Stimulated activated naive CD8-positive, alpha-beta T cell treated with anti-CD3 and anti-CD28 coated beads, Interleukin-15, amount 100 ng/mL, for 72 hours (primary cell): ENCODE measurements around the gene SFXN2.

Experiments
- ATAC-seq: fragments of 150-1000 bp; cut with Tn5 transposase; 2 replicates; pipeline ENCODE4 v1.10.0; 2021; ENCODE audit warnings: mild to moderate bottlenecking, moderate library complexity
- DNase-seq, 2 donors: peaks; one replicate each; pipeline ENCODE4 v3.0.0; 2021 to 2022
- H3K27ac Mint-ChIP-seq, 2 donors: one replicate each; pipeline ENCODE4 v1.8.0; 2022; ENCODE audit warnings: mild to moderate bottlenecking in 2 of 2, mixed read lengths in 2 of 2, moderate library complexity in 2 of 2
- H3K27me3 Mint-ChIP-seq: one replicate; pipeline ENCODE4 v1.8.0; 2022; ENCODE audit warnings: mixed read lengths
- H3K4me1 Mint-ChIP-seq: one replicate; pipeline ENCODE4 v1.8.0; 2022; ENCODE audit warnings: mild to moderate bottlenecking, mixed read lengths
- H3K4me3 Mint-ChIP-seq, 2 donors: one replicate each; pipeline ENCODE4 v1.8.0; 2022; ENCODE audit warnings: mild to moderate bottlenecking in 2 of 2, mixed read lengths in 2 of 2, moderate library complexity in 1 of 2
- H3K9me3 Mint-ChIP-seq, 2 donors: one replicate each; pipeline ENCODE4 v1.8.0; 2022; ENCODE audit warnings: mixed read lengths in 2 of 2

SFXN2 gene

GRCh38 chr10:102770108-102770482 lies 55.7 kb downstream of the SFXN2 start:
- no peak for DNase-seq
- no peak for ATAC-seq
- Mint-ChIP-seq H3K4me3 (no peak overlapping the region), H3K27ac (peak overlapping the region in 1 of 2 donors; percentile 20), H3K9me3 (no peaks in the 10 kb centered on the region), H3K27me3 (no peaks in the 10 kb centered on the region), H3K4me1 (peaks cover 83% of the 10 kb centered on the region)

GRCh38 chr10:102770792-102771191 lies 56.4 kb downstream of the SFXN2 start:
- H3K27ac Mint-ChIP-seq, result no peak overlapping the region
- no peak for ATAC-seq

GRCh38 chr10:102773320-102773719 lies 58.9 kb downstream of the SFXN2 start:
- no peak overlapping the region for H3K27ac Mint-ChIP-seq
- no peaks in the 10 kb centered on the region for H3K9me3 Mint-ChIP-seq
- DNase-seq, result no peak
- peaks cover 87% of the 10 kb centered on the region for H3K4me1 Mint-ChIP-seq
- no peak for ATAC-seq
- no peaks in the 10 kb centered on the region for H3K27me3 Mint-ChIP-seq
- no peak overlapping the region for H3K4me3 Mint-ChIP-seq

More at GRCh38 chr10:102770792-102771191, 56.4 kb downstream of the SFXN2 start:
- H3K9me3 Mint-ChIP-seq, result no peaks in the 10 kb centered on the region
- H3K27me3 Mint-ChIP-seq, result no peaks in the 10 kb centered on the region
- peaks cover 83% of the 10 kb centered on the region for H3K4me1 Mint-ChIP-seq
- H3K4me3 Mint-ChIP-seq, result no peak overlapping the region
- DNase-seq, result no peak

GRCh38 chr10:102773986-102774385 lies 59.5 kb downstream of the SFXN2 start:
- H3K27me3 Mint-ChIP-seq, result no peaks in the 10 kb centered on the region
- ATAC-seq (peak; percentile 71), DNase-seq (peak in 1 of 2 donors; percentile 32)
- no peaks in the 10 kb centered on the region for H3K9me3 Mint-ChIP-seq
- H3K27ac Mint-ChIP-seq, result peak overlapping the region in 1 of 2 donors; percentile 33
- peaks cover 89% of the 10 kb centered on the region for H3K4me1 Mint-ChIP-seq
- H3K4me3 Mint-ChIP-seq, result peak overlapping the region in 1 of 2 donors; percentile 3

GRCh38 chr10:102775201-102775934 lies 60.9 kb downstream of the SFXN2 start:
- Mint-ChIP-seq H3K4me3 (peak overlapping the region; percentile 3 to 70), H3K9me3 (no peaks in the 10 kb centered on the region), H3K27me3 (no peaks in the 10 kb centered on the region), H3K27ac (no peak overlapping the region), H3K4me1 (peaks cover 82% of the 10 kb centered on the region)
- ATAC-seq, result no peak
- no peak for DNase-seq

GRCh38 chr10:102775935-102776669 lies 61.7 kb downstream of the SFXN2 start:
- Mint-ChIP-seq H3K4me1 (peaks cover 80% of the 10 kb centered on the region), H3K9me3 (no peaks in the 10 kb centered on the region), H3K27me3 (no peaks in the 10 kb centered on the region), H3K4me3 (peak overlapping the region; percentile 25 to 70), H3K27ac (peak overlapping the region in 1 of 2 donors; percentile 67)
- ATAC-seq (peak; percentile 58), DNase-seq (no peak)

GRCh38 chr10:102776779-102777456 lies 62.5 kb downstream of the SFXN2 start:
- no peaks in the 10 kb centered on the region for H3K27me3 Mint-ChIP-seq

GRCh38 chr10:102777711-102778453 lies 63.4 kb downstream of the SFXN2 start:
- no peaks in the 10 kb centered on the region for H3K27me3 Mint-ChIP-seq
- no peak for ATAC-seq
- H3K4me1 Mint-ChIP-seq, result peaks cover 79% of the 10 kb centered on the region
- no peak for DNase-seq
- H3K9me3 Mint-ChIP-seq, result no peaks in the 10 kb centered on the region
- H3K4me3 Mint-ChIP-seq, result no peak overlapping the region
- no peak overlapping the region for H3K27ac Mint-ChIP-seq

More at GRCh38 chr10:102776779-102777456, 62.5 kb downstream of the SFXN2 start:
- H3K4me3 Mint-ChIP-seq, result peak overlapping the region; percentile 26 to 55
- H3K9me3 Mint-ChIP-seq, result no peaks in the 10 kb centered on the region
- DNase-seq (no peak), ATAC-seq (peak; percentile 59)
- peak overlapping the region in 1 of 2 donors; percentile 48 for H3K27ac Mint-ChIP-seq
- H3K4me1 Mint-ChIP-seq, result peaks cover 82% of the 10 kb centered on the region

- H3K27ac Mint-ChIP-seq, result no peak overlapping the region
- no peaks in the 10 kb centered on the region for H3K27me3 Mint-ChIP-seq
- peaks cover 79% of the 10 kb centered on the region for H3K4me1 Mint-ChIP-seq
- H3K9me3 Mint-ChIP-seq, result no peaks in the 10 kb centered on the region
- DNase-seq (no peak), ATAC-seq (no peak)
- no peak overlapping the region for H3K4me3 Mint-ChIP-seq
Observed at GRCh38 chr10:102778781-102779180, 64.3 kb downstream of the SFXN2 start.

- ATAC-seq (no peak), DNase-seq (no peak)
- peaks cover 69% of the 10 kb centered on the region for H3K4me1 Mint-ChIP-seq
- no peaks in the 10 kb centered on the region for H3K9me3 Mint-ChIP-seq
- no peaks in the 10 kb centered on the region for H3K27me3 Mint-ChIP-seq
- H3K4me3 Mint-ChIP-seq, result no peak overlapping the region
- H3K27ac Mint-ChIP-seq, result no peak overlapping the region
Observed at GRCh38 chr10:102779680-102780526, 65.5 kb downstream of the SFXN2 start.

GRCh38 chr10:102780527-102780808 lies 66.0 kb downstream of the SFXN2 start:
- H3K27ac Mint-ChIP-seq, result no peak overlapping the region
- peaks cover 68% of the 10 kb centered on the region for H3K4me1 Mint-ChIP-seq
- no peak for ATAC-seq
- no peaks in the 10 kb centered on the region for H3K9me3 Mint-ChIP-seq
- no peaks in the 10 kb centered on the region for H3K27me3 Mint-ChIP-seq
- no peak overlapping the region for H3K4me3 Mint-ChIP-seq
- DNase-seq, result no peak

- peaks cover 68% of the 10 kb centered on the region for H3K4me1 Mint-ChIP-seq
- no peaks in the 10 kb centered on the region for H3K9me3 Mint-ChIP-seq
- H3K27ac Mint-ChIP-seq, result no peak overlapping the region
- H3K4me3 Mint-ChIP-seq, result no peak overlapping the region
- no peaks in the 10 kb centered on the region for H3K27me3 Mint-ChIP-seq
- DNase-seq (no peak), ATAC-seq (no peak)
Observed at GRCh38 chr10:102781090-102781920, 66.9 kb downstream of the SFXN2 start.

- no peaks in the 10 kb centered on the region for H3K27me3 Mint-ChIP-seq
- H3K4me1 Mint-ChIP-seq, result peaks cover 67% of the 10 kb centered on the region
Observed at GRCh38 chr10:102781921-102782557, 67.6 kb downstream of the SFXN2 start.

More at GRCh38 chr10:102781921-102782557, 67.6 kb downstream of the SFXN2 start:
- DNase-seq (no peak), ATAC-seq (no peak)
- no peak overlapping the region for H3K4me3 Mint-ChIP-seq
- no peaks in the 10 kb centered on the region for H3K9me3 Mint-ChIP-seq
- H3K27ac Mint-ChIP-seq, result no peak overlapping the region
